Hepatocyte (in vitro differentiated cells): ENCODE data around the gene PLEKHG3.

Source experiments
- EZH2 ChIP-seq: fragments of 200-600 bp; sonication (generic); IDR thresholded peaks from 2 replicates; pipeline ENCODE4 v1.6.1; 2016; ENCODE audit warnings: antibody characterized with exemption, mild to moderate bottlenecking, borderline replicate concordance
- TF ChIP-seq, protein P1 (sequence below): fragments of 200-600 bp; sonication (generic); IDR thresholded peaks from 2 replicates; pipeline ENCODE4 v1.5.1; 2016; ENCODE audit warnings: antibody characterized with exemption, mild to moderate bottlenecking; ENCODE audit not compliant: poor library complexity

DNA sequence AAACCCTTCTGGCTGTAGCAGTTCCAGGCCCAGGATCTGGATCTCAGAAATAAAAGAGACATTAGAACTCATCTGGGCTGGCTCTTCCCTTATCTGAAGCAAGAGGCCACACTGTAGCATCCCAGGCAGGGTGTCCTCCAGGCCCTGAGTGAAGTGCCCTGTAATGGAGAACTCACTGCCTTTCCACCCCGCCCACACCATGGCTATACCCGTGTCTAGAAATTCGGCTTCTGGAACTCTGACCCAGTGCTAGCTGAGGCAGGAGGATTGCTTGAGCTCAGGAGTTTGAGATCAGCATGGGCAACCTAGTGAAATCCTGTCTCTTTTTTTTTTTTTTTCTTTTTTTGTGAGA lies 23.5 kb upstream of the PLEKHG3 start:
- TF ChIP-seq, protein P1, sequence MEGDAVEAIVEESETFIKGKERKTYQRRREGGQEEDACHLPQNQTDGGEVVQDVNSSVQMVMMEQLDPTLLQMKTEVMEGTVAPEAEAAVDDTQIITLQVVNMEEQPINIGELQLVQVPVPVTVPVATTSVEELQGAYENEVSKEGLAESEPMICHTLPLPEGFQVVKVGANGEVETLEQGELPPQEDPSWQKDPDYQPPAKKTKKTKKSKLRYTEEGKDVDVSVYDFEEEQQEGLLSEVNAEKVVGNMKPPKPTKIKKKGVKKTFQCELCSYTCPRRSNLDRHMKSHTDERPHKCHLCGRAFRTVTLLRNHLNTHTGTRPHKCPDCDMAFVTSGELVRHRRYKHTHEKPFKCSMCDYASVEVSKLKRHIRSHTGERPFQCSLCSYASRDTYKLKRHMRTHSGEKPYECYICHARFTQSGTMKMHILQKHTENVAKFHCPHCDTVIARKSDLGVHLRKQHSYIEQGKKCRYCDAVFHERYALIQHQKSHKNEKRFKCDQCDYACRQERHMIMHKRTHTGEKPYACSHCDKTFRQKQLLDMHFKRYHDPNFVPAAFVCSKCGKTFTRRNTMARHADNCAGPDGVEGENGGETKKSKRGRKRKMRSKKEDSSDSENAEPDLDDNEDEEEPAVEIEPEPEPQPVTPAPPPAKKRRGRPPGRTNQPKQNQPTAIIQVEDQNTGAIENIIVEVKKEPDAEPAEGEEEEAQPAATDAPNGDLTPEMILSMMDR, result no peak
- TF ChIP-seq EZH2, result no peak
